Sigmoid colon (tissue), 4 donors: Measurements from ENCODE around the gene DYSF.

ENCODE experiments used
- CTCF ChIP-seq, 4 experiments: fragments of 450-650 bp in 3 of 4; fragments of 200-600 bp in 1 of 4; IDR thresholded peaks; one replicate each; pipeline ENCODE4 v1.5.1; 2016 to 2019; ENCODE audit warnings: antibody characterized with exemption in 4 of 4, mild to moderate bottlenecking in 3 of 4, moderate library complexity in 2 of 4
- EP300 ChIP-seq, 4 donors: sonication (generic); formaldehyde crosslinking; IDR thresholded peaks; one replicate each; pipeline ENCODE4 v1.6.1; 2017; ENCODE audit warnings: antibody characterized with exemption in 4 of 4
- POLR2A ChIP-seq, 2 donors: fragments of 450-650 bp; IDR thresholded peaks; one replicate each; pipeline ENCODE4 v1.6.1; 2016; ENCODE audit warnings: antibody characterized with exemption in 2 of 2, mild to moderate bottlenecking in 2 of 2, moderate library complexity in 2 of 2
- POLR2AphosphoS5 ChIP-seq, 4 donors: sonication (generic); formaldehyde crosslinking; IDR thresholded peaks; one replicate each; pipeline ENCODE4 v1.6.1; 2017; ENCODE audit warnings: antibody characterized with exemption in 4 of 4

DNA sequence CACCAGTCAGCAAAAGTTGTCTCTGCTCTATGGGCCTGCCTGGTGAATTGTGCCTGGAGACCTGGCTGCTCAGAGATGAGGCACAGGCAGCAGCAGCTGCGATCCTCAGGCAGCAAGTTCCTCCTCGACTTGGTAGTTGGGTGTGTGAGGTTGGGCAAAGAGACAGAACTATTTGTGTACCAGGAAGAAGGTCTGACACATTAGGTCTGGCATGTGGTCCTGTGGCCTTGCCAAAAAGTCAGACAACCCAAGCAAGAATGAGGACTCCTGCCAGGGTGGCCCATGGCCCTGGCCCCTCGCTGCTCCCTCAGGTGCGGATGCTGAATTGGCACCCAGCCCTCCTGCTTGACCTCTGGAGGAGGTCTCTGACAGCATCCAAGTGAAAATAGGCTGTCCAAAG lies 192.7 kb downstream of the DYSF start:
- no peak for TF ChIP-seq CTCF (IDR thresholded peaks at IDR 0.05)
- TF ChIP-seq POLR2A (IDR thresholded peaks at IDR 0.05), result no peak
- no peak for TF ChIP-seq POLR2AphosphoS5 (IDR thresholded peaks at IDR 0.05)
- no peak for TF ChIP-seq EP300 (IDR thresholded peaks at IDR 0.05)
